GM19395 (cell line): ENCODE data around the gene RSAD2.

Experiments used
- ATAC-seq: cut with Tn5 transposase; IDR thresholded peaks from one replicate; pipeline ENCODE4 v1.9.1; 2021; ENCODE audit warnings: mild to moderate bottlenecking, moderate library complexity; ENCODE audit not compliant: unreplicated experiment

Gene RSAD2

GRCh38 chr2:6864231-6864754 is 13.3 kb upstream of the RSAD2 start:
- ATAC-seq, result no peak

GRCh38 chr2:6864923-6865345 is 12.6 kb upstream of the RSAD2 start:
- peak; percentile 34 for ATAC-seq

- ATAC-seq, result peak; percentile 80
These were observed 12.0 kb upstream of the RSAD2 start, which contains the start of gene CMPK2 for GRCh38 chr2:6865346-6866274. Gene CMPK2, minus strand, starts transcription at chr2:6865907. Its CDS starts 211 bp downstream, at chr2:6865696.

- peak; percentile 52 for ATAC-seq
These were observed 11.3 kb upstream of the RSAD2 start for GRCh38 chr2:6866275-6866671.

GRCh38 chr2:6866982-6867381 is 10.6 kb upstream of the RSAD2 start:
- ATAC-seq, result no peak

- peak; percentile 79 for ATAC-seq
These were observed 5.2 kb upstream of the RSAD2 start for GRCh38 chr2:6872394-6872793.

GRCh38 chr2:6874032-6874431 is 3.5 kb upstream of the RSAD2 start:
- ATAC-seq, result no peak

GRCh38 chr2:6876309-6876708 is 1.3 kb upstream of the RSAD2 start:
- no peak for ATAC-seq

- no peak for ATAC-seq
These were observed 972 bp downstream of the RSAD2 start for GRCh38 chr2:6878549-6878948.

- no peak for ATAC-seq
These were observed 1.4 kb downstream of the RSAD2 start for GRCh38 chr2:6879011-6879410.

GRCh38 chr2:6880200-6880733 is 2.7 kb downstream of the RSAD2 start:
- ATAC-seq, result no peak

- ATAC-seq, result no peak
These were observed 3.5 kb downstream of the RSAD2 start for GRCh38 chr2:6881046-6881445.

GRCh38 chr2:6881516-6881915 is 3.9 kb downstream of the RSAD2 start:
- no peak for ATAC-seq

- no peak for ATAC-seq
These were observed 6.0 kb downstream of the RSAD2 start for GRCh38 chr2:6883448-6884122.

GRCh38 chr2:6885551-6885950 is 8.0 kb downstream of the RSAD2 start:
- no peak for ATAC-seq

GRCh38 chr2:6885968-6886367 is 8.4 kb downstream of the RSAD2 start:
- ATAC-seq, result no peak

- no peak for ATAC-seq
These were observed 10.2 kb downstream of the RSAD2 start for GRCh38 chr2:6887751-6888192.

GRCh38 chr2:6888724-6889123 is 11.1 kb downstream of the RSAD2 start:
- no peak for ATAC-seq

- ATAC-seq, result no peak
These were observed 16.4 kb downstream of the RSAD2 start for GRCh38 chr2:6893876-6894482.

GRCh38 chr2:6896930-6897759 is 19.6 kb downstream of the RSAD2 start:
- ATAC-seq, result no peak
